ENCODE measurements around the gene RAPGEF1. TPM values are rescaled to one million over a fixed set of nuclear protein-coding genes. Genes with fewer than 3 reads are reported as not detected.
A peak's percentile ranks its signal among the peaks of the same experiment; 100 is the strongest.

RAPGEF1 gene
- total RNA-seq, 1 experiment from 2014 or later = 55.6 TPM

- Histone ChIP-seq H3K56ac (ENCODE audit: insufficient read length, low read depth, low read length) (no peak overlapping the region), H2BK20ac (ENCODE audit: low read depth, low read length, poor library complexity, severe bottlenecking) (no peak overlapping the region), H3K9ac (ENCODE audit: extremely low read depth, insufficient read length, low read length) (no peak overlapping the region), H3K4ac (ENCODE audit: low read depth, low read length) (no peak overlapping the region), H4K5ac (ENCODE audit: insufficient read length, low read depth, low read length) (no peak overlapping the region), H2BK15ac (ENCODE audit: low read depth, low read length) (no peak overlapping the region), H3K4me1 (ENCODE audit: insufficient read depth, low read length) (no peaks in the 10 kb centered on the region; the same call in 1 of the 2 replicates), H3T11ph (ENCODE audit: low read length) (no peak overlapping the region), H4K20me1 (ENCODE audit: control insufficient read depth, insufficient read depth, insufficient read length) (no peaks in the 10 kb centered on the region), H3K79me2 (ENCODE audit: insufficient read depth, low read length) (no peaks in the 10 kb centered on the region), H4K91ac (ENCODE audit: insufficient read length, low read depth, low read length) (no peak overlapping the region), H3K14ac (ENCODE audit: insufficient read depth, low read length) (no peak overlapping the region), H2AFZ (ENCODE audit: low read length) (no peak overlapping the region), H3K23me2 (ENCODE audit: insufficient read length, low read depth, low read length, poor library complexity, severe bottlenecking) (no peaks in the 10 kb centered on the region), H2AK5ac (ENCODE audit: insufficient read length, low read length) (no peak overlapping the region), H3K23ac (ENCODE audit: insufficient read length, low read depth, low read length) (no peak overlapping the region), H3K9me3 (ENCODE audit: control insufficient read depth, low read depth, low read length) (no peaks in the 10 kb centered on the region), H3K18ac (ENCODE audit: insufficient read length, low read depth, low read length) (no peak overlapping the region), H2BK12ac (ENCODE audit: insufficient read length, low read depth, low read length) (no peak overlapping the region), H3K4me2 (ENCODE audit: insufficient read depth, insufficient read length, low read length) (peak overlapping the region; percentile 34), H3K27me3 (ENCODE audit: insufficient read depth, low read length) (peaks cover 5% of the 10 kb centered on the region; the same call in 1 of the 2 replicates), H2BK120ac (ENCODE audit: low read depth, low read length, poor library complexity, severe bottlenecking) (no peak overlapping the region), H3K27ac (ENCODE audit: insufficient read length, low read depth, low read length) (no peak overlapping the region), H3K79me1 (ENCODE audit: insufficient read depth, low read depth, low read length, poor library complexity, severe bottlenecking) (no peaks in the 10 kb centered on the region), H2BK5ac (ENCODE audit: insufficient read length, low read length) (no peak overlapping the region), H4K8ac (replicated peaks; ENCODE audit: insufficient read length, low read depth, low read length) (no peak overlapping the region)
- H3K27ac Mint-ChIP-seq = no peak overlapping the region
- no peaks in the 10 kb centered on the region; a peak in 2 of 7 replicates for H3K36me3 Mint-ChIP-seq (ENCODE audit: insufficient read depth in 1 of 3, low read depth in 3 of 3)
- TF ChIP-seq, protein P1, sequence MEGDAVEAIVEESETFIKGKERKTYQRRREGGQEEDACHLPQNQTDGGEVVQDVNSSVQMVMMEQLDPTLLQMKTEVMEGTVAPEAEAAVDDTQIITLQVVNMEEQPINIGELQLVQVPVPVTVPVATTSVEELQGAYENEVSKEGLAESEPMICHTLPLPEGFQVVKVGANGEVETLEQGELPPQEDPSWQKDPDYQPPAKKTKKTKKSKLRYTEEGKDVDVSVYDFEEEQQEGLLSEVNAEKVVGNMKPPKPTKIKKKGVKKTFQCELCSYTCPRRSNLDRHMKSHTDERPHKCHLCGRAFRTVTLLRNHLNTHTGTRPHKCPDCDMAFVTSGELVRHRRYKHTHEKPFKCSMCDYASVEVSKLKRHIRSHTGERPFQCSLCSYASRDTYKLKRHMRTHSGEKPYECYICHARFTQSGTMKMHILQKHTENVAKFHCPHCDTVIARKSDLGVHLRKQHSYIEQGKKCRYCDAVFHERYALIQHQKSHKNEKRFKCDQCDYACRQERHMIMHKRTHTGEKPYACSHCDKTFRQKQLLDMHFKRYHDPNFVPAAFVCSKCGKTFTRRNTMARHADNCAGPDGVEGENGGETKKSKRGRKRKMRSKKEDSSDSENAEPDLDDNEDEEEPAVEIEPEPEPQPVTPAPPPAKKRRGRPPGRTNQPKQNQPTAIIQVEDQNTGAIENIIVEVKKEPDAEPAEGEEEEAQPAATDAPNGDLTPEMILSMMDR (conservative IDR thresholded peaks at IDR 0.05) = no peak
- H3K4me1 Mint-ChIP-seq = peaks cover 2 to 3% of the 10 kb centered on the region in 2 experiments
- peak; percentile 76 for DNase-seq
- peak overlapping the region; percentile 53 to 55; a peak in 3 of 5 replicates for H3K4me3 Mint-ChIP-seq
- no CpG with 5 or more reads among the region's 60 CpGs for WGBS (ENCODE audit: extremely low coverage, insufficient read length, low lambda C conversion rate)
- peaks cover 64% of the 10 kb centered on the region for H3K27me3 Mint-ChIP-seq (ENCODE audit: low read depth)
- H3K9me3 Mint-ChIP-seq = peaks cover 12 to 13% of the 10 kb centered on the region in 2 experiments; a peak in 4 of 5 replicates
These were observed 185.6 kb downstream of the RAPGEF1 start for GRCh38 chr9:131554087-131554842.

Measured in H9 (cell line).